ENCODE measurements around the gene SMARCC2.

The SMARCC2 gene

GRCh38 chr12:56230432-56231183 is 41.3 kb upstream of the SMARCC2 start:
- TF ChIP-seq CTCF (IDR thresholded peaks at IDR 0.05; ENCODE audit: low read depth, low read length), result no peak
- no peak overlapping the region for H3K4me3 ChIP-seq (ENCODE audit: low read depth, low read length)

GRCh38 chr12:56229916-56230431 is 40.7 kb upstream of the SMARCC2 start, which contains the start of gene SLC39A5:
Gene SLC39A5, plus strand, starts transcription at chr12:56230051. Its CDS starts 1,224 bp downstream, at chr12:56231275.
- no peak for TF ChIP-seq CTCF (IDR thresholded peaks at IDR 0.05; ENCODE audit: low read depth, low read length)
- no peak within 1 kb of the TSS for H3K4me3 ChIP-seq (ENCODE audit: low read depth, low read length)

- TF ChIP-seq CTCF (IDR thresholded peaks at IDR 0.05; ENCODE audit: low read depth, low read length), result no peak
- no peak overlapping the region for H3K4me3 ChIP-seq (ENCODE audit: low read depth, low read length)
Observed at GRCh38 chr12:56229082-56229481, 39.8 kb upstream of the SMARCC2 start.

- no peak for TF ChIP-seq CTCF (IDR thresholded peaks at IDR 0.05; ENCODE audit: low read depth, low read length)
- peak overlapping the region; percentile 73 for H3K4me3 ChIP-seq (ENCODE audit: low read depth, low read length)
Observed at GRCh38 chr12:56224954-56225353, 35.7 kb upstream of the SMARCC2 start.

- peak; percentile 63 for TF ChIP-seq CTCF (IDR thresholded peaks at IDR 0.05; ENCODE audit: low read depth, low read length)
- H3K4me3 ChIP-seq (ENCODE audit: low read depth, low read length), result peak within 1 kb of the TSS; percentile 73
Observed at GRCh38 chr12:56224102-56224701, 34.9 kb upstream of the SMARCC2 start, which contains the start of gene NABP2. Gene NABP2, plus strand, starts transcription at chr12:56224342. Its CDS starts 515 bp downstream, at chr12:56224857.

GRCh38 chr12:56223571-56224101 is 34.4 kb upstream of the SMARCC2 start:
- no peak for TF ChIP-seq CTCF (IDR thresholded peaks at IDR 0.05; ENCODE audit: low read depth, low read length)
- H3K4me3 ChIP-seq (ENCODE audit: low read depth, low read length), result peak overlapping the region; percentile 37

- TF ChIP-seq CTCF (IDR thresholded peaks at IDR 0.05; ENCODE audit: low read depth, low read length), result no peak
- peak overlapping the region; percentile 92 for H3K4me3 ChIP-seq (ENCODE audit: low read depth, low read length)
Observed at GRCh38 chr12:56222531-56222895, 33.2 kb upstream of the SMARCC2 start.

Data from WI38 (cell line).